H1 (cell line): ENCODE results near the gene ZBTB40. TPM values are rescaled to one million over a fixed set of nuclear protein-coding genes. Genes with fewer than 3 reads are reported as not detected.

Experiments
- CTCF ChIA-PET: fragments of 300-600 bp; sonication (Branson Sonifier 250); formaldehyde crosslinking; loops from one replicate; lab custom pipeline; 2021; ENCODE audit not compliant: partially characterized antibody; lab: Charles Lee
- POLR2A ChIA-PET: fragments of 300-600 bp; sonication (Branson Sonifier 250); formaldehyde crosslinking; loops from one replicate; lab custom pipeline; 2021; ENCODE audit warnings: inconsistent platforms; ENCODE audit not compliant: partially characterized antibody; lab: Charles Lee
- DNase-seq, 2 experiments: peaks; one replicate each; pipeline versions ENCODE4 v3.0.0 to v3.0.0-alpha.2; 2010 to 2022; ENCODE audit warnings: low spot score in 2 of 2, low read depth in 1 of 2, mixed read lengths in 1 of 2
- FAIRE-seq: peaks from 2 replicates; lab custom pipeline; 2011; peaks lifted over from hg19 to GRCh38; lab: Jason Lieb, UNC
- H2AFZ ChIP-seq: 2 replicates; pipeline ENCODE4 v1.8.1; 2012; ENCODE audit warnings: low read length, inconsistent platforms
- H2AK5ac ChIP-seq: 2 replicates; pipeline ENCODE4 v1.6.1; 2013; ENCODE audit warnings: low read depth, low read length
- H2BK120ac ChIP-seq: replicated peaks from 2 replicates; pipeline ENCODE3; 2013; ENCODE audit warnings: low read depth, low read length, inconsistent platforms
- H2BK12ac ChIP-seq: 2 replicates; pipeline ENCODE4 v1.6.1; 2013; ENCODE audit warnings: low read depth, low read length
- H2BK15ac ChIP-seq: 2 replicates; pipeline ENCODE4 v1.6.1; 2013; ENCODE audit warnings: low read length
- H2BK20ac ChIP-seq: 2 replicates; pipeline ENCODE4 v1.6.1; 2013; ENCODE audit warnings: low read length
- H2BK5ac ChIP-seq: 2 replicates; pipeline ENCODE4 v1.6.1; 2013; ENCODE audit warnings: low read depth, low read length
- H3K14ac ChIP-seq: 2 replicates; pipeline ENCODE4 v1.6.1; 2013; ENCODE audit warnings: inconsistent platforms; ENCODE audit not compliant: insufficient read length
- H3K18ac ChIP-seq: 2 replicates; pipeline ENCODE4 v1.6.1; 2013; ENCODE audit warnings: low read length; ENCODE audit errors: extremely low read depth
- H3K23ac ChIP-seq: 2 replicates; pipeline ENCODE4 v1.6.1; 2013; ENCODE audit warnings: inconsistent platforms; ENCODE audit not compliant: insufficient read length
- H3K23me2 ChIP-seq: 2 replicates; pipeline ENCODE4 v1.6.1; 2013; ENCODE audit warnings: low read depth, low read length
- H3K27ac ChIP-seq: 2 replicates; pipeline ENCODE4 v1.6.1; 2011; ENCODE audit warnings: low read depth, low read length, inconsistent platforms
- H3K27me3 ChIP-seq, 4 experiments: replicated peaks in 1 of 4; 1 replicate in 1 of 4; 2 replicates in 3 of 4; pipeline versions ENCODE4 v1.6.1 to v1.8.1; 2011 to 2013; ENCODE audit warnings: low read length in 3 of 4, mild to moderate bottlenecking in 3 of 4, inconsistent platforms in 2 of 4, mixed read lengths in 2 of 4, moderate library complexity in 1 of 4; ENCODE audit not compliant: control insufficient read depth in 3 of 4, insufficient read depth in 3 of 4; ENCODE audit errors: extremely low read depth in 1 of 4
- H3K36me3 ChIP-seq, 4 experiments: 2 replicates each; pipeline versions ENCODE4 v1.6.1 to v1.8.1; 2011 to 2013; ENCODE audit warnings: mild to moderate bottlenecking in 4 of 4, low read length in 3 of 4, moderate library complexity in 2 of 4, control low read depth in 1 of 4, inconsistent platforms in 1 of 4; ENCODE audit not compliant: insufficient read depth in 4 of 4, control insufficient read depth in 2 of 4
- H3K4ac ChIP-seq: replicated peaks from 2 replicates; pipeline ENCODE3; 2013; ENCODE audit warnings: low read length, low read depth, mixed read lengths, inconsistent platforms; ENCODE audit not compliant: insufficient read length
- H3K4me1 ChIP-seq, 4 experiments: replicated peaks in 1 of 4; 1 replicate in 1 of 4; 2 replicates in 3 of 4; pipeline versions ENCODE4 v1.6.1 to v1.8.1; 2011 to 2013; ENCODE audit warnings: low read length in 3 of 4, inconsistent platforms in 2 of 4, mixed read lengths in 1 of 4; ENCODE audit not compliant: insufficient read depth in 4 of 4, control insufficient read depth in 3 of 4
- H3K4me2 ChIP-seq, 2 experiments: 2 replicates each; pipeline versions ENCODE4 v1.6.1 to v1.8.1; 2011 to 2013; ENCODE audit warnings: low read depth in 2 of 2, low read length in 2 of 2, control low read depth in 1 of 2, inconsistent platforms in 1 of 2, mild to moderate bottlenecking in 1 of 2; ENCODE audit not compliant: insufficient read depth in 1 of 2
- H3K4me3 ChIP-seq, 4 experiments: fragments of 200-600, 300-600 bp in 1 of 4; sonication (generic), shearing (Covaris generic), sonication (Bioruptor Twin) in 1 of 4; 2 replicates each; pipeline versions ENCODE4 v1.5.1 to v1.8.1; 2011 to 2016; ENCODE audit warnings: low read length in 4 of 4, low read depth in 3 of 4, control low read depth in 2 of 4, inconsistent platforms in 2 of 4, mild to moderate bottlenecking in 2 of 4, mixed read lengths in 1 of 4, moderate library complexity in 1 of 4; ENCODE audit not compliant: insufficient read depth in 2 of 4; ENCODE audit errors: extremely low read depth in 1 of 4
- H3K56ac ChIP-seq: replicated peaks from 2 replicates; pipeline ENCODE3; 2013; ENCODE audit warnings: low read depth, mild to moderate bottlenecking, mixed read lengths, low read length, inconsistent platforms; ENCODE audit not compliant: insufficient read length
- H3K79me1 ChIP-seq: 2 replicates; pipeline ENCODE4 v1.6.1; 2013; ENCODE audit warnings: low read depth, low read length, control low read depth
- H3K79me2 ChIP-seq, 2 experiments: 2 replicates each; pipeline versions ENCODE4 v1.6.1 to v1.8.1; 2012 to 2013; ENCODE audit warnings: low read length in 2 of 2, mild to moderate bottlenecking in 2 of 2, inconsistent platforms in 1 of 2; ENCODE audit not compliant: insufficient read depth in 2 of 2, control insufficient read depth in 1 of 2
- H3K9ac ChIP-seq, 4 experiments: replicated peaks in 1 of 4; 1 replicate in 1 of 4; 2 replicates in 3 of 4; pipeline versions ENCODE4 v1.6.1 to v1.8.1; 2011 to 2013; ENCODE audit warnings: low read depth in 3 of 4, low read length in 3 of 4, control low read depth in 2 of 4, mild to moderate bottlenecking in 2 of 4, moderate library complexity in 2 of 4, inconsistent platforms in 1 of 4; ENCODE audit errors: extremely low read depth in 1 of 4
- H3K9me3 ChIP-seq, 2 experiments: 2 replicates each; pipeline versions ENCODE4 v1.6.1 to v1.8.1; 2012 to 2013; ENCODE audit warnings: mild to moderate bottlenecking in 2 of 2, moderate library complexity in 2 of 2, control low read depth in 1 of 2, inconsistent platforms in 1 of 2, low read depth in 1 of 2, low read length in 1 of 2, mixed read lengths in 1 of 2; ENCODE audit not compliant: insufficient read depth in 2 of 2
- H4K20me1 ChIP-seq, 2 experiments: replicated peaks in 1 of 2; 2 replicates each; pipeline versions ENCODE3 to v1.8.1; 2011 to 2013; ENCODE audit warnings: inconsistent platforms in 2 of 2, low read length in 2 of 2, mild to moderate bottlenecking in 1 of 2; ENCODE audit not compliant: insufficient read depth in 2 of 2, control insufficient read depth in 1 of 2
- H4K5ac ChIP-seq: 2 replicates; pipeline ENCODE4 v1.6.1; 2013; ENCODE audit warnings: low read length, low read depth, mixed read lengths, inconsistent platforms; ENCODE audit not compliant: insufficient read length
- H4K8ac ChIP-seq: 2 replicates; pipeline ENCODE4 v1.8.0; 2013; ENCODE audit warnings: mild to moderate bottlenecking, moderate library complexity, low read length, inconsistent platforms; ENCODE audit not compliant: insufficient read depth; ENCODE audit errors: extremely low read depth
- H4K91ac ChIP-seq: replicated peaks from 2 replicates; pipeline ENCODE3; 2013; ENCODE audit warnings: low read length, mixed read lengths, inconsistent platforms; ENCODE audit not compliant: insufficient read length
- KDM1A ChIP-seq: fragments of 200-600, 300-600 bp; sonication (generic); IDR thresholded peaks from 2 replicates; pipeline ENCODE4 v1.7.1; 2016; ENCODE audit warnings: mild to moderate bottlenecking, low read length, borderline replicate concordance
- KDM4A ChIP-seq: IDR thresholded peaks from one replicate; pipeline ENCODE4 v1.7.1; 2012; ENCODE audit warnings: low read depth, mild to moderate bottlenecking, moderate library complexity, low read length, inconsistent platforms; ENCODE audit not compliant: severe bottlenecking
- NRF1 ChIP-seq: IDR thresholded peaks from 2 replicates; pipeline ENCODE4 v1.6.1; 2011; ENCODE audit warnings: mild to moderate bottlenecking, low read depth, low read length, improper control_type of control experiment
- RNF2 ChIP-seq: fragments of 200-900, 300-1000 bp; sonication (generic); IDR thresholded peaks from 2 replicates; pipeline ENCODE4 v1.7.1; 2016; ENCODE audit warnings: borderline replicate concordance, low read depth, mild to moderate bottlenecking, antibody characterized with exemption, low read length; ENCODE audit not compliant: poor library complexity, severe bottlenecking; ENCODE audit errors: missing control alignments
- SAP30 ChIP-seq: fragments of 300-600 bp; sonication (generic); IDR thresholded peaks from 2 replicates; pipeline ENCODE4 v1.7.1; 2012; ENCODE audit warnings: low read length, moderate library complexity, mild to moderate bottlenecking, inconsistent platforms; ENCODE audit not compliant: insufficient read depth, insufficient replicate concordance
- WGBS, 2 experiments: shearing (Covaris generic) in 1 of 2; methylation state at CpG; one replicate each; pipeline versions ENCODE4 v1.1.6 to v1.1.7; 2013 to 2015; ENCODE audit warnings: low lambda C conversion rate in 2 of 2, mixed read lengths in 2 of 2, inconsistent platforms in 1 of 2, low coverage in 1 of 2, missing lambda C conversion rate in 1 of 2; ENCODE audit not compliant: insufficient replicate concordance in 2 of 2, insufficient coverage in 1 of 2, insufficient read length in 1 of 2; ENCODE audit errors: extremely low coverage in 1 of 2, missing lambda C conversion rate in 1 of 2; 5-methylcytosine and 5-hydroxymethylcytosine counted together
- polyA plus RNA-seq, 7 experiments: library from polyadenylated mRNA; depleted of rRNA in 3 of 7; stranded (reverse) in 5 of 7; unstranded in 2 of 7; fragments of >200 nt in 5 of 7; fragments of 200-250 nt in 2 of 7; gene quantifications; 1 replicate in 5 of 7; 2 replicates in 1 of 7; 4 replicates in 1 of 7; pipeline versions ENCODE4 v1.2.1 to v1.2.3, GENCODE V29; 2011 to 2013; ENCODE audit warnings: missing spikeins in 2 of 7, mixed read lengths in 2 of 7
- total RNA-seq: library from RNA; stranded (reverse); fragmentation: NEBNext Ultra II Directional; extraction: Animal tissue kit (Norgen Biotek cat#: 25700); gene quantifications from 2 replicates; pipeline ENCODE4 v1.2.1, GENCODE V29; 2021

Gene ZBTB40
- total and polyA plus RNA-seq, 2 of the 8 experiments (the other 6 are each of a cell fraction or from before 2014, with no cell fraction given), result 3.1 to 19.3 TPM

- Histone ChIP-seq H3K79me2 (no peaks in the 10 kb centered on the region), H3K9me3 (no peaks in the 10 kb centered on the region), H3K36me3 (no peaks in the 10 kb centered on the region; a peak in 1 of 8 replicates), H4K91ac (peak within 1 kb of the TSS; percentile 41), H3K56ac (no peak within 1 kb of the TSS), H2BK12ac (0 out of 2 replicates have a peak within 1 kb of the TSS, but pooled peaks have one; percentile 33), H4K20me1 (no peaks in the 10 kb centered on the region), H3K4ac (no peak within 1 kb of the TSS), H2AK5ac (peak within 1 kb of the TSS; percentile 98; the same call in 1 of the 2 replicates), H3K79me1 (no peaks in the 10 kb centered on the region), H2BK120ac (no peak within 1 kb of the TSS), H3K27me3 (peaks cover 17 to 34% (median 28%) of the 10 kb centered on the region in 4 experiments), H2AFZ (peak within 1 kb of the TSS; percentile 91; the same call in 1 of the 2 replicates), H2BK20ac (0 out of 2 replicates have a peak within 1 kb of the TSS, but pooled peaks have one; percentile 13), H4K8ac (0 out of 2 replicates have a peak within 1 kb of the TSS, but pooled peaks have one; percentile 48), H2BK15ac (peak within 1 kb of the TSS; percentile 72; the same call in 1 of the 2 replicates), H3K9ac (peak within 1 kb of the TSS in 2 of 4 experiments; percentile 24 to 67; a peak in 1 of 7 replicates), H3K23ac (no peak within 1 kb of the TSS), H3K18ac (no peak within 1 kb of the TSS; the same call in 1 of the 2 replicates), H3K4me2 (peak within 1 kb of the TSS; percentile 85 to 98), H4K5ac (no peak within 1 kb of the TSS), H3K14ac (no peak within 1 kb of the TSS), H3K23me2 (peaks cover 10% of the 10 kb centered on the region; the same call in 1 of the 2 replicates), H2BK5ac (no peak within 1 kb of the TSS), H3K4me1 (peaks cover 0 to 22% (median 13%) of the 10 kb centered on the region in 4 experiments; a peak in 6 of 7 replicates), H3K27ac (no peak within 1 kb of the TSS), H3K4me3 (peak within 1 kb of the TSS; percentile 35 to 75 (median 50))
- FAIRE-seq (no peak), DNase-seq (no peak)
- POLR2A ChIA-PET, result interaction anchor here (0.6 kb wide), 1 partner anchor 1937 kb away, joined by 3 read pairs; no protein-coding TSS in a partner anchor
- CTCF ChIA-PET, result interaction anchor here (0.6 to 2.3 kb wide), 7 partner anchors 8 to 161 kb away, joined by 3 to 6 read pairs (median 3); no protein-coding TSS in a partner anchor
- 28% methylated on average over 19 of the region's 81 CpGs; no CpG with 5 or more reads in 1 of the 2 experiments for WGBS, 2 experiments
- TF ChIP-seq KDM1A (peak; percentile 67; the same call in 1 of the 2 replicates), SAP30 (no peak), RNF2 (peak; percentile 21), KDM4A (peak; percentile 56), NRF1 (no peak)
Observed at GRCh38 chr1:22562584-22563583, 111.2 kb downstream of the ZBTB40 start, which contains the start of gene EPHA8. TSS of gene EPHA8 (plus strand) at chr1:22563489. CDS start at chr1:22563636, 147 bp downstream.
